ENCODE measurements around the gene DYSF.
"Not testable (repeated sequence)": the region's sequence is repeated elsewhere in the genome, so short reads cannot be mapped to it uniquely, and the experiment has no call there.

Gene DYSF

DNA sequence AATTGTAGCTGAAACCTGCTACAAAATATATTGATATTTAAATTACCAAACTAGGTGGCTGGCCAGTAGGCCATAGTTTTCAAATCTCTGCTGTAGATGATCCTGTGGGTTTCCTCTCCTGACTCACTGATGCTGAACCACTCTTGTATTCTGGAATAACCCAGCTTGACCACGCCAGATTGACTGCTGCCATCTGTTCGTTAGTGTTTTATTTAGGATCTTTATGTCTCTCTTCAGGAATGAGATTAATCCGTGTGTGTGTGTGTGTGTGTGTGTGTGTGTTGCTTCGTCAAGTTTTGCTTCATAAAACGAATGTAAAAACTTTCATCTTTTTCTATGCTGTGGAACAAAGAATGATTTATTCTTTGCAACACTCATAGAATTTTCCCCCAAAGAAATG is 187.1 kb downstream of the DYSF start:
- TF ChIP-seq, protein P1, sequence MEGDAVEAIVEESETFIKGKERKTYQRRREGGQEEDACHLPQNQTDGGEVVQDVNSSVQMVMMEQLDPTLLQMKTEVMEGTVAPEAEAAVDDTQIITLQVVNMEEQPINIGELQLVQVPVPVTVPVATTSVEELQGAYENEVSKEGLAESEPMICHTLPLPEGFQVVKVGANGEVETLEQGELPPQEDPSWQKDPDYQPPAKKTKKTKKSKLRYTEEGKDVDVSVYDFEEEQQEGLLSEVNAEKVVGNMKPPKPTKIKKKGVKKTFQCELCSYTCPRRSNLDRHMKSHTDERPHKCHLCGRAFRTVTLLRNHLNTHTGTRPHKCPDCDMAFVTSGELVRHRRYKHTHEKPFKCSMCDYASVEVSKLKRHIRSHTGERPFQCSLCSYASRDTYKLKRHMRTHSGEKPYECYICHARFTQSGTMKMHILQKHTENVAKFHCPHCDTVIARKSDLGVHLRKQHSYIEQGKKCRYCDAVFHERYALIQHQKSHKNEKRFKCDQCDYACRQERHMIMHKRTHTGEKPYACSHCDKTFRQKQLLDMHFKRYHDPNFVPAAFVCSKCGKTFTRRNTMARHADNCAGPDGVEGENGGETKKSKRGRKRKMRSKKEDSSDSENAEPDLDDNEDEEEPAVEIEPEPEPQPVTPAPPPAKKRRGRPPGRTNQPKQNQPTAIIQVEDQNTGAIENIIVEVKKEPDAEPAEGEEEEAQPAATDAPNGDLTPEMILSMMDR (IDR thresholded peaks at IDR 0.05): no peak
- DNase-seq: no peak
- Mint-ChIP-seq H3K9me3 (no peaks in the 10 kb centered on the region), H3K27ac (no peak overlapping the region), H3K4me1 (no peaks in the 10 kb centered on the region), H3K27me3 (ENCODE audit: low read depth, poor library complexity) (peaks cover 4% of the 10 kb centered on the region), H3K4me3 (no peak overlapping the region), H3K36me3 (ENCODE audit: low read depth) (no peaks in the 10 kb centered on the region)

DNA sequence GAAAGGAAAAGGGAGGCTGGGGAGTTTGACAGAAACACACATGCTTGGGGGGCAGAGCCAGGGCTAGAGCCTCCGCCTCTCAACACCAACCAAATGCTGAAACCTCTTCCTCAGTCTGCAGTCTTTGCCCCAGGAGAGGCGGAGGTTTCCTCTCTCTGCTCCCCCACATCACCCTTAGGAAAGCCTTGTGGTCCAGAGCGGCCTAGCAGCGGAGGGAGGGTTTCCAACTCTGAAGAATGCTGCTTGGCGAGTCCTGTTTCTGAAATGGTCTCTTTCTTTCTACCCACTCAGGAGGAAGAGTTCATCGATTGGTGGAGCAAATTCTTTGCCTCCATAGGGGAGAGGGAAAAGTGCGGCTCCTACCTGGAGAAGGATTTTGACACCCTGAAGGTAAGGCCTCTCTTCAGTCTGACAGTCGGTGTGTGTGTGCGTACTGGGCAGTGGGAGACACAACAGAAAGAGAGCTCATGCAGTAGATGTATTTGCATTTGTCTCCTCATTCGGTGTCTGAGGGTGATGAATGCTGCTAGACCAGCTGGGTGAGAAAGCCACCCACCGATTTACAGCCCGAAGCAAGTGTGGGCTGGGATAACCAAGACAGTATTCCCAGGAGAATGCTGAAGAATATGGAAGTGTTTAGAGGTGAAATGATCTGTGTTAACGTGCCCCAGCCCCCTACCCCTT is 190.5 kb downstream of the DYSF start:
- Mint-ChIP-seq H3K36me3 (ENCODE audit: low read depth) (no peaks in the 10 kb centered on the region), H3K27me3 (ENCODE audit: low read depth, poor library complexity) (peaks cover 7% of the 10 kb centered on the region), H3K4me1 (no peaks in the 10 kb centered on the region), H3K27ac (no peak overlapping the region), H3K4me3 (no peak overlapping the region), H3K9me3 (no peaks in the 10 kb centered on the region)
- no peak for DNase-seq
- TF ChIP-seq, protein P1 (IDR thresholded peaks at IDR 0.05): no peak

DNA sequence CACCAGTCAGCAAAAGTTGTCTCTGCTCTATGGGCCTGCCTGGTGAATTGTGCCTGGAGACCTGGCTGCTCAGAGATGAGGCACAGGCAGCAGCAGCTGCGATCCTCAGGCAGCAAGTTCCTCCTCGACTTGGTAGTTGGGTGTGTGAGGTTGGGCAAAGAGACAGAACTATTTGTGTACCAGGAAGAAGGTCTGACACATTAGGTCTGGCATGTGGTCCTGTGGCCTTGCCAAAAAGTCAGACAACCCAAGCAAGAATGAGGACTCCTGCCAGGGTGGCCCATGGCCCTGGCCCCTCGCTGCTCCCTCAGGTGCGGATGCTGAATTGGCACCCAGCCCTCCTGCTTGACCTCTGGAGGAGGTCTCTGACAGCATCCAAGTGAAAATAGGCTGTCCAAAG is 192.7 kb downstream of the DYSF start:
- no peak for DNase-seq

DNA sequence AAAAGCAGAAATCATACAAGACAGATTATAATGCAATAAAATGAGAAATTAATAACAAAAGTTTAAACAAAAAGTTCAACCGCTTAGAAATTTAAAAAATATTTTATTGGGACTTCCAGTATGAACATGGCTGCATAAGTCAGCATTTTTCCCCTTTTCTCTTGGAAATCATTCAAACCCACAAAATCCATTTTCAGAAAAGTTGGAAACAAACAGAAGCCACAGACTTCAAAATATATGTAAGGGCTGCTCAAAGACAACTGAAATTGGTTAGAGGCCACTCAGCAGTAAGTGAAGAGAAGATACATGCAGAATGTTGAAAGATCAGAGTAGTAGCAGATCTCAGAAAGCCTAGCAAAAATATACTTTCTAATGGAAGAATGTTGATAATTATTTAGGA is 194.0 kb downstream of the DYSF start:
- TF ChIP-seq, protein P1 (IDR thresholded peaks at IDR 0.05): no peak
- no peak overlapping the region for H3K27ac Mint-ChIP-seq
- no peak overlapping the region for H3K4me3 Mint-ChIP-seq
- H3K36me3 Mint-ChIP-seq (ENCODE audit: low read depth): no peaks in the 10 kb centered on the region
- H3K4me1 Mint-ChIP-seq: no peaks in the 10 kb centered on the region
- H3K27me3 Mint-ChIP-seq (ENCODE audit: low read depth, poor library complexity): peaks cover 3% of the 10 kb centered on the region
- H3K9me3 Mint-ChIP-seq: no peaks in the 10 kb centered on the region
- DNase-seq: no peak

More for the DNA sequence above, 192.7 kb downstream of the DYSF start:
- no peak overlapping the region for H3K27ac Mint-ChIP-seq
- H3K4me1 Mint-ChIP-seq: no peaks in the 10 kb centered on the region
- TF ChIP-seq, protein P1 (IDR thresholded peaks at IDR 0.05): no peak
- no peaks in the 10 kb centered on the region for H3K36me3 Mint-ChIP-seq (ENCODE audit: low read depth)
- H3K4me3 Mint-ChIP-seq: no peak overlapping the region
- no peaks in the 10 kb centered on the region for H3K9me3 Mint-ChIP-seq
- H3K27me3 Mint-ChIP-seq (ENCODE audit: low read depth, poor library complexity): peaks cover 3% of the 10 kb centered on the region

DNA sequence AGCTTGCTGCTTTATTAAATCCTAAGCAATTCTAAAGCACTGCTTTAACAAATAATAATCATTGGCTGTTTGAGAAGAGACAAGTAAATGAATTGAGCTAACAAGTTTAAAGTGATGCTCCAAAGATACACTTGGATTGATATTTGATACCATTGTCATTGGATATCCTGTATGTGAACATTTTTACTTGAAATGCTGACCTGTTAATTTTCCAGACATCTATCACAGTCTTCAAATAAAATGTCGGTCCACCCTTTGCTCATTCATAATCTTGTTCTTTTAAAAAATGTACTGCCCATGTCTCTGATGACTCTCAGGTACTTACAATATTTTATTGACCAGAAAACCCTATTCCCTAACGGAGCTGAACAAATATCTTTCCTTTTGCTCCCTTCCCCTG is 202.1 kb downstream of the DYSF start:
- Mint-ChIP-seq H3K4me1 (no peaks in the 10 kb centered on the region), H3K27ac (peak overlapping the region; percentile 3), H3K4me3 (no peak overlapping the region), H3K9me3 (peaks cover 28% of the 10 kb centered on the region), H3K27me3 (ENCODE audit: low read depth, poor library complexity) (peaks cover 4% of the 10 kb centered on the region), H3K36me3 (ENCODE audit: low read depth) (peaks cover 20% of the 10 kb centered on the region)
- no peak for DNase-seq
- TF ChIP-seq, protein P1 (IDR thresholded peaks at IDR 0.05): no peak

DNA sequence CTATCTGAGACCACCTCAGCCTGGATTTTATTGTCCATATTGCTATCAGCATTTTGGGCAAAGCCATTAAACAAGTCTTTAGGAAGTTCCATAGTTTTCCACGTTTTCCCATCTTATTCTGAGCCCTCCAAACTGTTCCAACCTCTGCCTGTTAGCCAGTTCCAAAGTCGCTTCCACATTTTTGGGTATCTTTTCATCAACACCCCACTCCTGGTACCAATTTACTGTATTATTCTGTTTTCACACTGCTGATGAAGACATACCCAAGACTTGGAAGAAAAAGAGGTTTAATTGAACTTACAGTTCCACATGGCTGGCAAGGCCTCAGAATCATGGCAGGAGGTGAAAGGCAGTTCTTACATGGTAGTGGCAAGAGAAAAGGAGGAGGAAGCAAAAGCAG is 204.9 kb downstream of the DYSF start:
- Mint-ChIP-seq H3K9me3 (peaks cover 28% of the 10 kb centered on the region), H3K36me3 (ENCODE audit: low read depth) (peaks cover 20% of the 10 kb centered on the region)
- not testable (repeated sequence) for H3K4me3 Mint-ChIP-seq; H3K27ac Mint-ChIP-seq; H3K27me3 Mint-ChIP-seq (ENCODE audit: low read depth, poor library complexity); H3K4me1 Mint-ChIP-seq; DNase-seq
